K562 (cell line): ENCODE data around the gene CRADD. TPM values are rescaled to one million over a fixed set of nuclear protein-coding genes. Genes with fewer than 3 reads are reported as not detected.

Source experiments
- ATAC-seq: fragments of 200-7000 bp; cut with Tn5 transposase; 3 replicates; pipeline ENCODE4 v1.9.1; 2020; ENCODE audit warnings: moderate library complexity
- BruUV-seq: library from RNA; stranded (reverse); fragments of 400-500 nt; replicated peaks from 2 replicates; lab custom pipeline; 2021; lab: Mats Ljungman, UMichigan
- CTCF ChIA-PET: fragments of 300-600 bp; formaldehyde crosslinking; extraction: SDS; loops from one replicate; lab custom pipeline; 2021; ENCODE audit warnings: low intra/inter-chr PET ratio; lab: Yijun Ruan, JAX
- POLR2A ChIA-PET: fragments of 300-600, 350-650 bp; sonication (Branson Sonifier 250); formaldehyde crosslinking; extraction: SDS; loops from one replicate; lab custom pipeline; 2021; ENCODE audit warnings: antibody characterized with exemption, inconsistent platforms; lab: Yijun Ruan, JAX
- DNase-seq, 4 experiments: peaks; one replicate each; pipeline versions ENCODE4 v3.0.0 to v3.0.0-alpha.2; 2011 to 2018; ENCODE audit warnings: low spot score in 3 of 4, mixed read lengths in 3 of 4; ENCODE audit errors: extremely low read depth in 1 of 4
- FAIRE-seq: peaks from 2 replicates; lab custom pipeline; 2011; peaks lifted over from hg19 to GRCh38; lab: Jason Lieb, UNC
- H2AFZ ChIP-seq: 2 replicates; pipeline ENCODE4 v1.6.0; 2011; ENCODE audit warnings: low read depth, low read length, control low read depth, inconsistent platforms
- H3K27ac ChIP-seq: fragments of 200-600 bp; 3 replicates; pipeline ENCODE4 v1.8.0; 2011; ENCODE audit warnings: low read depth, mild to moderate bottlenecking, control low read depth, inconsistent platforms, low read length, moderate library complexity, mixed read lengths; ENCODE audit errors: extremely low read depth
- H3K27me3 ChIP-seq, 2 experiments: fragments of 300-600 bp in 1 of 2; 2 replicates in 1 of 2; 3 replicates in 1 of 2; pipeline versions ENCODE4 v1.6.0 to v1.8.0; 2011; ENCODE audit warnings: inconsistent platforms in 2 of 2, low read length in 2 of 2, mild to moderate bottlenecking in 1 of 2, mixed read lengths in 1 of 2, moderate library complexity in 1 of 2; ENCODE audit not compliant: control insufficient read depth in 2 of 2, insufficient read depth in 2 of 2
- H3K36me3 ChIP-seq: fragments of 300-600 bp; 3 replicates; pipeline ENCODE4 v1.8.0; 2011; ENCODE audit warnings: mild to moderate bottlenecking, low read length, inconsistent platforms; ENCODE audit not compliant: control insufficient read depth, insufficient read depth
- H3K4me1 ChIP-seq, 2 experiments: fragments of 200-600 bp in 1 of 2; replicated peaks in 1 of 2; 2 replicates in 1 of 2; 3 replicates in 1 of 2; pipeline versions ENCODE4 v1.5.1 to v1.8.0; 2011; ENCODE audit warnings: inconsistent platforms in 2 of 2, low read length in 2 of 2, mild to moderate bottlenecking in 1 of 2, mixed read lengths in 1 of 2, moderate library complexity in 1 of 2; ENCODE audit not compliant: control insufficient read depth in 2 of 2, insufficient read depth in 2 of 2
- H3K4me2 ChIP-seq: 2 replicates; pipeline ENCODE4 v1.6.1; 2011; ENCODE audit warnings: low read length, control low read depth, inconsistent platforms, mixed read lengths; ENCODE audit not compliant: insufficient read depth
- H3K4me3 ChIP-seq: fragments of 200-600 bp; sonication (generic), shearing (Covaris generic); 2 replicates; pipeline ENCODE4 v1.5.1; 2016; ENCODE audit warnings: control low read depth, inconsistent platforms
- H3K79me2 ChIP-seq: fragments of 200-600 bp; 3 replicates; pipeline ENCODE4 v1.8.0; 2011; ENCODE audit warnings: low read length, inconsistent platforms; ENCODE audit not compliant: control insufficient read depth, insufficient read depth
- H3K9ac ChIP-seq, 2 experiments: 2 replicates each; pipeline versions ENCODE4 v1.6.0 to v1.6.1; 2011; ENCODE audit warnings: low read depth in 2 of 2, low read length in 2 of 2, control low read depth in 1 of 2, inconsistent platforms in 1 of 2, mild to moderate bottlenecking in 1 of 2, mixed read lengths in 1 of 2; ENCODE audit not compliant: insufficient read depth in 1 of 2
- H3K9me1 ChIP-seq: one replicate; pipeline ENCODE4 v1.6.0; 2011; ENCODE audit warnings: inconsistent platforms, mild to moderate bottlenecking, low read length, moderate library complexity; ENCODE audit not compliant: control insufficient read depth, insufficient read depth
- H3K9me3 ChIP-seq: replicated peaks from 2 replicates; pipeline ENCODE4 v1.5.1; 2011; ENCODE audit warnings: low read depth, low read length, inconsistent platforms; ENCODE audit not compliant: control insufficient read depth, insufficient read depth
- H4K20me1 ChIP-seq: replicated peaks from 2 replicates; pipeline ENCODE4 v1.6.1; 2011; ENCODE audit warnings: low read length, inconsistent platforms, mixed read lengths; ENCODE audit not compliant: control insufficient read depth, insufficient read depth
- C11orf30 ChIP-seq: fragments of 450-650 bp; IDR thresholded peaks from 2 replicates; pipeline ENCODE4 v1.6.1; 2016; ENCODE audit warnings: low read depth, mild to moderate bottlenecking
- CEBPB ChIP-seq: fragments of 450-650 bp; IDR thresholded peaks from 2 replicates; pipeline ENCODE4 v1.6.1; 2016; ENCODE audit warnings: missing genetic modification characterization, missing compliant biosample characterization
- CEBPG ChIP-seq, 3 experiments: fragments of 200-800 bp in 1 of 3; sonication (Bioruptor generic) in 1 of 3; sonication (generic) in 1 of 3; formaldehyde crosslinking in 1 of 3; IDR thresholded peaks in 2 of 3; conservative IDR thresholded peaks in 1 of 3; 2 replicates each; pipeline versions ENCODE4 v1.6.1 to v1.8.0; 2016 to 2022; ENCODE audit warnings: missing compliant biosample characterization in 2 of 3, missing genetic modification characterization in 2 of 3, mild to moderate bottlenecking in 1 of 3, missing genetic modification reagents in 1 of 3
- KLF10 ChIP-seq: fragments of 250-450 bp; sonication (Bioruptor Pico); IDR thresholded peaks from 2 replicates; pipeline ENCODE4 v1.6.1; 2021; ENCODE audit warnings: matching md5 sums
- MAFG ChIP-seq: fragments of 450-650 bp; conservative IDR thresholded peaks from 2 replicates; pipeline ENCODE4 v1.6.1; 2016; ENCODE audit warnings: missing genetic modification characterization, missing compliant biosample characterization
- PCBP2 ChIP-seq: fragments of 200-400 bp; formaldehyde crosslinking; IDR thresholded peaks from 2 replicates; pipeline ENCODE4 v1.6.1; 2018; ENCODE audit warnings: low read length, low read depth, mild to moderate bottlenecking, moderate library complexity; ENCODE audit not compliant: poor library complexity, severe bottlenecking
- SMARCB1 ChIP-seq: IDR thresholded peaks from 2 replicates; pipeline ENCODE4 v1.6.1; 2011; ENCODE audit warnings: improper control_type of control experiment, low read depth; ENCODE audit not compliant: insufficient read length
- XRCC4 ChIP-seq: IDR thresholded peaks from one replicate; pipeline ENCODE4 v1.6.1; 2011; ENCODE audit not compliant: insufficient read depth, insufficient read length; ENCODE audit errors: extremely low read depth
- ZNF316 ChIP-seq: fragments of 450-650 bp; IDR thresholded peaks from 2 replicates; pipeline ENCODE4 v1.6.1; 2016
- in situ Hi-C: fragments of 300-500 bp; cut with MboI; formaldehyde crosslinking; loops from 4 replicates; pipeline ENCODE4 v1.15.0; 2018; ENCODE audit warnings: inconsistent platforms, mixed read lengths
- intact Hi-C: fragments of 100-400 bp; cut with micrococcal nuclease; formaldehyde crosslinking; loops from 2 replicates; pipeline ENCODE4 v1.14.2; 2022
- polyA plus RNA-seq, 8 experiments: library from polyadenylated mRNA; depleted of rRNA in 4 of 8; stranded (reverse) in 5 of 8; unstranded in 3 of 8; fragments of >200 nt; fragmentation: Nextera tagmentation in 2 of 8; fragmentation: Illumina TruSeq in 1 of 8; extraction: Ambion mirVana in 2 of 8; extraction: Trizol in 1 of 8; gene quantifications; 2 replicates each; pipeline versions ENCODE4 v1.2.1 to v1.2.3, GENCODE V29; 2011 to 2014; ENCODE audit warnings: inconsistent platforms in 1 of 8, missing spikeins in 1 of 8
- total RNA-seq, 7 experiments: library from RNA; depleted of rRNA in 6 of 7; stranded (reverse); fragments of >200 nt in 6 of 7; fragmentation: Illumina TruSeq in 2 of 7; extraction: Trizol in 2 of 7; gene quantifications; 2 replicates each; pipeline versions ENCODE4 v1.2.1 to v1.2.3, GENCODE V29; 2011 to 2021; ENCODE audit warnings: low replicate concordance in 1 of 7

The CRADD gene
- total and polyA plus RNA-seq, 9 of the 15 experiments (the other 6 are each of a cell fraction or from before 2014, with no cell fraction given) = 20.5 to 41.1 (median 25.9) TPM

- Histone ChIP-seq H3K9me1 (no peaks in the 10 kb centered on the region), H3K4me3 (no peak overlapping the region), H3K9ac (no peak overlapping the region), H2AFZ (no peak overlapping the region), H3K4me2 (no peak overlapping the region), H3K4me1 (peaks cover 1 to 13% of the 10 kb centered on the region in 2 experiments; a peak in 3 of 5 replicates), H3K79me2 (0 out of 3 replicates have a peak, but pooled peaks cover 3% of the 10 kb centered on the region), H3K27me3 (no peaks in the 10 kb centered on the region)
- in situ Hi-C loops = no loop called here
- ATAC-seq = no peak
- CTCF ChIA-PET = no interaction called here
- POLR2A ChIA-PET = no interaction called here
- TF ChIP-seq CEBPB (peak; percentile 85), CEBPG (CRISPR knock-in tag; IDR thresholded peaks at IDR 0.05) (no peak), CEBPG (tag; conservative IDR thresholded peaks at IDR 0.05 in 1 of 2, IDR thresholded peaks at IDR 0.05 in 1 of 2) (peak; percentile 59 to 68; a peak in 3 of 4 replicates), C11orf30 (peak; percentile 49; the same call in 1 of the 2 replicates), KLF10 (CRISPR knock-in tag) (no peak), MAFG (tag) (peak; percentile 25; the same call in 1 of the 2 replicates), ZNF316 (peak; percentile 78), PCBP2 (no peak), SMARCB1 (no peak), XRCC4 (no peak)
- TF ChIP-seq, all 486 proteins: peak for 5
- intact Hi-C loops = no loop called here
- Histone ChIP-seq H3K27ac (no peak overlapping the region), H3K9me3 (no peaks in the 10 kb centered on the region), H4K20me1 (no peaks in the 10 kb centered on the region), H3K36me3 (no peaks in the 10 kb centered on the region)
- no peak for DNase-seq
- no TSS peak for BruUV-seq
- FAIRE-seq = no peak
These were observed 19.3 kb downstream of the CRADD start for GRCh38 chr12:93696462-93696861.
